HFFc6 (cell line): ENCODE measurements around the gene GLCE. TPM values are rescaled to one million over a fixed set of nuclear protein-coding genes. Genes with fewer than 3 reads are reported as not detected.
A peak's percentile ranks its signal among the peaks of the same experiment; 100 is the strongest.

Experiments
- DNase-seq: peaks from one replicate; pipeline ENCODE4 v3.0.0-alpha.2; 2018
- H3K27ac Mint-ChIP-seq: 2 replicates; pipeline ENCODE4 v1.8.0; 2020; ENCODE audit warnings: mild to moderate bottlenecking, mixed read lengths
- H3K27me3 Mint-ChIP-seq: 2 replicates; pipeline ENCODE4 v1.8.0; 2021; ENCODE audit warnings: mild to moderate bottlenecking, moderate library complexity, mixed read lengths; ENCODE audit not compliant: insufficient read depth
- H3K36me3 Mint-ChIP-seq: 2 replicates; pipeline ENCODE4 v1.8.0; 2021; ENCODE audit warnings: low read depth, mixed read lengths
- H3K4me1 Mint-ChIP-seq: 2 replicates; pipeline ENCODE4 v1.8.0; 2020; ENCODE audit warnings: low read depth, mixed read lengths
- H3K4me3 Mint-ChIP-seq: 2 replicates; pipeline ENCODE4 v1.8.0; 2020; ENCODE audit warnings: mild to moderate bottlenecking, moderate library complexity, mixed read lengths
- H3K9me3 Mint-ChIP-seq: 2 replicates; pipeline ENCODE4 v1.8.0; 2020; ENCODE audit warnings: mild to moderate bottlenecking, mixed read lengths
- total RNA-seq, 6 experiments: library from RNA; stranded (reverse); fragmentation: NEBNext Ultra II Directional; extraction: Animal tissue kit (Norgen Biotek cat#: 25700); gene quantifications; 2 replicates in 1 of 6; 3 replicates in 5 of 6; pipeline ENCODE4 v1.2.3, GENCODE V29; 2021
- TF ChIP-seq, protein P1 (sequence below): fragments of 200-600 bp; sonication (generic); IDR thresholded peaks from 2 replicates; pipeline ENCODE4 v1.5.0; 2021; ENCODE audit warnings: antibody characterized with exemption, mild to moderate bottlenecking

Gene GLCE
- total RNA-seq, 6 experiments from 2014 or later, result 13.2 to 20.6 (median 17.7) TPM

DNA sequence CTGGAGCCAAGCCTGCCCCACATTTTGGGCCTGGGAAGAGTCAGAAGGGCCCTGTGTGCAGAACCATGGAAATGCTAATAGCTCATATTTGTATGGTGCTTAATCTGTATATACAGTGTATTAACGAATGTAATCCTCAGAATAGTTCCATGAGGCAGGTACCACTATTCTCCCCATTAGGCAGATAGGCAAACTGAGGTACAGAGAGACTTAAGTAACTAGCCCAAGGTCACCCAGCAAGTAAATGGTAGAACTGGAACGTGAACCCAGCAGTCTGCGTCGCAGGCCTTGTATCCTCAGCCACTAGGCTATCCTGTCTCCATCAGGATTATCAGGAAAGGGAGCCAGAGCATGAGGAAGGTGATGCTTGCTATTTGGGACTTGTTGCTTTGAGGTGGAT lies 28.0 kb upstream of the GLCE start:
- Mint-ChIP-seq H3K4me1 (peaks cover 6% of the 10 kb centered on the region), H3K4me3 (no peak overlapping the region), H3K27ac (no peak overlapping the region), H3K36me3 (no peaks in the 10 kb centered on the region), H3K27me3 (peaks cover 18% of the 10 kb centered on the region), H3K9me3 (no peaks in the 10 kb centered on the region)
- TF ChIP-seq, protein P1, sequence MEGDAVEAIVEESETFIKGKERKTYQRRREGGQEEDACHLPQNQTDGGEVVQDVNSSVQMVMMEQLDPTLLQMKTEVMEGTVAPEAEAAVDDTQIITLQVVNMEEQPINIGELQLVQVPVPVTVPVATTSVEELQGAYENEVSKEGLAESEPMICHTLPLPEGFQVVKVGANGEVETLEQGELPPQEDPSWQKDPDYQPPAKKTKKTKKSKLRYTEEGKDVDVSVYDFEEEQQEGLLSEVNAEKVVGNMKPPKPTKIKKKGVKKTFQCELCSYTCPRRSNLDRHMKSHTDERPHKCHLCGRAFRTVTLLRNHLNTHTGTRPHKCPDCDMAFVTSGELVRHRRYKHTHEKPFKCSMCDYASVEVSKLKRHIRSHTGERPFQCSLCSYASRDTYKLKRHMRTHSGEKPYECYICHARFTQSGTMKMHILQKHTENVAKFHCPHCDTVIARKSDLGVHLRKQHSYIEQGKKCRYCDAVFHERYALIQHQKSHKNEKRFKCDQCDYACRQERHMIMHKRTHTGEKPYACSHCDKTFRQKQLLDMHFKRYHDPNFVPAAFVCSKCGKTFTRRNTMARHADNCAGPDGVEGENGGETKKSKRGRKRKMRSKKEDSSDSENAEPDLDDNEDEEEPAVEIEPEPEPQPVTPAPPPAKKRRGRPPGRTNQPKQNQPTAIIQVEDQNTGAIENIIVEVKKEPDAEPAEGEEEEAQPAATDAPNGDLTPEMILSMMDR, result no peak
- no peak for DNase-seq

DNA sequence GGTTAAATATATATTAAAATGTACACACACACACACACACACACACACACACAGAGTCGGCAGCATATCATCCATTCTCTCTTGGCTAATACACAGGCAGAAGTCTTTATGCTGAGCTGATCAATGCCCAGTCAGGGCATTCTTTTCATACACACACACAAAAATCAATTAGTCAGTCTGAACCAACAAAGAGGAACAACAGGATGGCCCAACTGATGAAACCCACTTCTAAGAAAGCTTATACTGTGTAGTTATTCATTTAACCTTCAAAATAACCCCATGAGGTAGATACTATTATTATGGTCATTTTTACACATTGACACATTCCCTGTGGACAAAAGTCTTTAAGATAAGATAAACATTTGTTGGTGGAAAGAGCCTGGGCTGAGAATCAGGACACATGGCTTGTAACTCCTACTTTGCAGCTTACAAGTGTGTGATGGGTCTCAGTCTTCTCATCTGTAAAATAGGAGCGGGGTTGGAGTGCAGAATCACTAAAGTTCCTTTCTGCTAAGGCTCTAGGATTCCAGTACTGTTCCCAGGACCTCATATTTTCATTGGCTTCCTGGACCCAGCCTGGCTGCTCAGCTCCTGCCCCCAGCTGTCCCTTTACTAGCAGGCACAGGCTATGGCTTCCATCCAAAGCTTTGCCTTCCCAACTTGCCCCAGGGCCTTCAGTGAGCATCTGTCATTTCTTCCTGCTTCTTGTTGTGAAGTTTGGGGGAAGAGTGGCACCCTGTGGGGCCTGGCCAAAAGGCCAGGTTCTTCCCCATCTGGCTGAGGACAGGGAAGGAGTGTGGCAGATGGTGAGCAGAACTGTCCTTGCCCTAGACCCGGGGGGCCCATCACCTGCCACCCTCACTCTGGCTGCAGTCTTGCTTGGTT lies 27.2 kb upstream of the GLCE start:
- peak; percentile 24 for DNase-seq
- H3K27me3 Mint-ChIP-seq, result peaks cover 26% of the 10 kb centered on the region
- H3K36me3 Mint-ChIP-seq, result no peaks in the 10 kb centered on the region
- no peaks in the 10 kb centered on the region for H3K9me3 Mint-ChIP-seq
- peaks cover 6% of the 10 kb centered on the region for H3K4me1 Mint-ChIP-seq
- TF ChIP-seq, protein P1, result no peak
- no peak overlapping the region for H3K27ac Mint-ChIP-seq
- H3K4me3 Mint-ChIP-seq, result no peak overlapping the region

DNA sequence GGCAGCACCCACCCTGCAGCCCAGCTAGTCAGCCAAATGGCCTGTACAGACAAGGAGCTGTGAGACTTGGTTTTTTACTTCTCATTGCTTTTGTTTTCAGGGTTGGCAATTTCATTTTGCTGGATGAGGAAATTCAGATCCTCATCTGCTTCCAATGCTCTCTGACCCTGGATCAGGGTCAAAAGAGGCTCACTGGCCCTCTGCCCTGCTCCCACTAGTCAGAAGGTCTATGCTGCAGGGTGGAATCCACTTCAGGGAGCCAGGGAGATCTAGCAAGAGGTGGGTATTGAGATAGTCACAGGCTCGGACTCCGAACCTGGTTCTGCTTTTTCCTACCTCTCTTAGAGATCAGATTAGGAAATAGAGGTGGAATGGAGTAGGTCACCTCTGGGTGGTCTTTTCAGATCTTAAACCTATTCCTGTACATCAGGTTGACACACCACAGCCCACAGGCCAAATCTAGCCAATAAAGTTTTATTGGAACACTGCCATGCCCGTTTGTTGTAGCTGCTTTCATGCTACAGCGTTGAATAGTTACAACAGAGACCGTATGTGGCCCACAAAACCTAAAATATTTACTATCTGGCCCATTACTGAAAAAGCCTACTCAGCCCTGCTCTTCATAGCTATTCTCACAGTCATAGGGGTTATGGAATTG lies 26.4 kb upstream of the GLCE start:
- DNase-seq, result no peak
- TF ChIP-seq, protein P1, result no peak
- no peak overlapping the region for H3K4me3 Mint-ChIP-seq
- no peaks in the 10 kb centered on the region for H3K36me3 Mint-ChIP-seq
- H3K27ac Mint-ChIP-seq, result no peak overlapping the region
- H3K9me3 Mint-ChIP-seq, result no peaks in the 10 kb centered on the region
- peaks cover under 1% of the 10 kb centered on the region; the same call in 1 of the 2 replicates for H3K4me1 Mint-ChIP-seq
- H3K27me3 Mint-ChIP-seq, result peaks cover 28% of the 10 kb centered on the region

DNA sequence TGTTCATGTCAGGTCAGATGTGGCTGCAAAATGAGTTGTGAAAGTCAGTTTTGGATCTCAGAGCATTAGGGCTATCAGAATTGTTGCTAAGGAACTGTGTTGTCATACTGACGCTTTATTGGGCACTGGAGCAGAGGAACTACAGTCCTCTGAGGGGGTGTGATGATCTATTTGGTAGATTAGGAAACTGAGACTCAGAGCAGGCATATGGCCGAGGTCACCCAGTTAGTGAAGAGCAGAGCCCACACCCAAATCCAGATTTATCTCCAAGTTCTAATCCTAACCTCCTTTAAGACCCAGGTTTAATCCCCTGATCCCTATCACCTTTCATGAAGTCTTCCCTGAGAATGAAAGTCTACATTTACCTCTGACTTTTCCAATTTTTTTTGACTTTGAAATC lies 25.6 kb upstream of the GLCE start:
- peaks cover 36% of the 10 kb centered on the region for H3K27me3 Mint-ChIP-seq
- no peaks in the 10 kb centered on the region for H3K4me1 Mint-ChIP-seq
- TF ChIP-seq, protein P1, result no peak
- H3K27ac Mint-ChIP-seq, result no peak overlapping the region
- H3K36me3 Mint-ChIP-seq, result no peaks in the 10 kb centered on the region
- no peak overlapping the region for H3K4me3 Mint-ChIP-seq
- no peak for DNase-seq
- no peaks in the 10 kb centered on the region for H3K9me3 Mint-ChIP-seq

DNA sequence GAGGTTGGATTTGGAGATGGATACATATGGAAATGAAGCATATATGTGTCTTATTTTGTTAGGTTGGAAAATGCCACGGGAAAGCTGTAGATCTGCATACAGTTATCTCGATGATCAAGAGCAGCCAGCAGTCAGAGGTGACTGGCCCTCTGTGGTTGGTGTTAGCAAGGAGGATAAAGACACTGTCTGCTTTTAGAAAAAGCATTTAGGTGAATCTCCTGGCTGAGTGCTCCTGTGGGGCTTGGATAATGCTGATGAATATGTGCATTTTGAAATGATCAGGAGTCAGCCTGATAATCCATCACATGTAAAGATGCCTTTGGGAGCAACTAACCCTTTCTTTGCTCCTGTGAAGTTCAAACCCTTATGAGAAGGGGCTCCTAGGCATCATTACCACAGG lies 24.9 kb upstream of the GLCE start:
- Mint-ChIP-seq H3K9me3 (no peaks in the 10 kb centered on the region), H3K36me3 (no peaks in the 10 kb centered on the region), H3K27ac (no peak overlapping the region), H3K27me3 (peaks cover 41% of the 10 kb centered on the region), H3K4me3 (no peak overlapping the region), H3K4me1 (no peaks in the 10 kb centered on the region)
- TF ChIP-seq, protein P1, result no peak
- no peak for DNase-seq
